Measurements from ENCODE around the gene MIS18A.

The MIS18A gene

DNA sequence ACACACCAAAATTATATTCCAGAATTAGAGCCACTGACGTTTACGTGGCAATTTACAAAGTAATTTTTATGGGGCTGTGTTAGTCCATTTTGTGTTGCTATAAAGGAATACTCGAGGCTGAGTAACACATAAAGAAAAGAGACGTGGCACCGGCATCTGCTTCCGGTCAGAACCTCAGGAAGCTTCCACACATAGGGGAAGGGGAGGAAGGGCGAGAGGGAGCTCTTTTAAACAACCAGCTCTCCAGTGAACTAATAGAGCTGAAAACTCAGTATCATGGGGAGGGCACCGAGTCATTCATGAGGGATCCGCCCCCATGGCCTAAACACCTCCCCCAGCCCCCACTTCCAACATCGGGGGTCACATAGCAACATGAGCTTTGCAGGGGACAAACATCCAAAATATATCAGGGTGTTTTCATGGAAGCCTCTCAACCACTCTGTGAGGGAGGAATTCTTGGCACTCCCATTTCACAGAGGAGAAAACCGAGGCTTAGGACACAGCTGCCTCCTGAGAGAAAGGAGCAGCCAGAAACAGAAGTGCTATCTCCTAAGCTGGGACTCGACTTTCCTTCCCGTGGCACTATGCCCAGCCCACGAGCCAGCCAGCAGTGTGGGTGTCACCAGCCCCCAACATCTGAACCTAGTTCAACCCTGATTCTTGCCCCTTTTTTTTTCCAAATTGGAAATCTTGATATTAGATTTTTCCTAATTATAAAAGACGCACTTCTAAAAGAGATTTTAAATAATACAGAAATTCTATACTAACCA lies 29.2 kb downstream of the MIS18A start:
- DNase-seq = no peak

DNA sequence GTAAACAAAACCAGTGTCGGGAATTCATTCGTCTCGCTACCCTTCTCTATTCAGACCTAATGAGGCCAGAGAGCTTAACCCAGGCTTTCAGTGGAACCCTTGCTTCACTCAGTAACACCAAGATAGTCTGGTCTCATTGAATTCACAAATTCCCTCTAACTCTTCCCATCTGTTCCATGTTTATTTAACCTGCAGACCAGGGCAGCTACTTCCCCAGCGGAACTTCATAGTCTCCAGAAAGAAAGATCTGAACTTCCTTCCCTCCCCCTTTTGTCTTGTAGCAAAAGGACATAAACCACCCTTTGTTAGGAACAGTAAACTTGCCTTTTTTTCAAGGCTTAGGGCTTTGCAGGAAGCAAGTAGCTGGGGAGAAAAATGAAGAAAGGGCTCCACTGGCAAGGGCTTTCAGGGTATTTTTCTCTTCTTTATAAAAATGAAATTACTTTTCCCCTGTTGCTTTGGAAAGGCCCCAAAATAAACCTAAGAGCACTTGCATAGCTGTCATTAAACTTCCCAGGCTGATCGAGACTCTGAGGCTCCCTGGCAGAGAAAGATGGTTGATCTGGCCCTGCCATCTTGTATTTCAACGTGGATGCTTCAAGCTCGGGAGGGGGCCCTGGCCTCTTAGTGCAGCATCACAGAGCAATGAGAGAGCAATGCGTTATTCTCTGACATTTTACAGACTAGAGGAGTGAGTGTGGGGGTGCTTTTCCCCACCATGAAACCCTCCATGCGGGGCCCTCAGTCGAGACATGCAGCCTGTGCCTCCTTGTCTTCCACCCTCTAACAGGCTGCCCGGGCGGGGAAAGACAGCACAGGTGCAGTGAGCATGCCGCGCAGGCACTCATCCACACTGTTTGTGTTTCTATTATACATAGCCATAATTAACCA lies 30.0 kb downstream of the MIS18A start:
- DNase-seq = peak in 1 of 2 experiments; percentile 50

DNA sequence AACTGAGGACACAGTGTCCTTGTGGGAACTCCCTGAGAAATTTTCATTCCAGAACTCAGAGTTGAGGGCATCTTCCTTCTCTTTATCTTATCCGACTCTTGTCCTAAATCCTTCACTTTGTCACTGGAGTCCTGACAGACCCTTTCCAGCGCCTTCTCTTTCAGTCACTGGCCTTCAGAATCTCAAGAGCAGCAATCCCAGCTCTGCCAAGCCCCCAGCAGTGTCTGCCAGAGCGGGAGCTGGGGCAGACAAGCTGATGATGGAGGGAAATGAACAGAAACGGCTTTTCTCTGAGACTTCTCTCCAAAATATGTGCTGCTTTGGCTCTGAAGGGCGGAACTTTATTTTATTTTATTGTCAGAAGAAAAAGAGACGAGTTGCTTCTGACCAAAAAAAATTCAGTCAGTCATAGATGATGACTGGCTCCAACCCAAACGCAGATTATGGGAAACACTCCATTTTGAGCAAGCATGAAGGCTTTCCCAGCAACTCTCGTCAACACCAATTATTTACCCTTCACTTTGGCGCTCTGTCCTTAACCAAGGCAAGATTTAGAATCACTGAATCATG lies 32.2 kb downstream of the MIS18A start:
- DNase-seq = no peak

DNA sequence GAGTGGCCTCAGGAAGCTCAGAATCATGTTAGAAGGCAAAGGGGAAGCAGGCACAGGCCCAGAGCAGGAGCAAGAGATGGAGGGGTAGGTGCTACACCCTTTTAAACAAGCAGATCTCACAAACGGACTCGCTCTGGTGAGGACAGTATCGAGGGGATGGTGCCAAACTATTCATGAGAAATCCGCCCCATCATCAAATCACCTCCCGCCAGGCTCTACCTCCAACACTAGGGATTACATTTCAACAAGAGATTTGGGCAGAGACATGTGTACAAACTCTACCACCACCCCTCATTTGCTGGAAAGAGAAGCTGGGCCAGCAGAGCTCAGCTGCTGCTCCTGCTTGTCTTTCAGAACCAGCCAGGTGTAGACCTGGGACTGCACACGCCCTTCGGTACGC lies 32.9 kb downstream of the MIS18A start:
- no peak for DNase-seq

DNA sequence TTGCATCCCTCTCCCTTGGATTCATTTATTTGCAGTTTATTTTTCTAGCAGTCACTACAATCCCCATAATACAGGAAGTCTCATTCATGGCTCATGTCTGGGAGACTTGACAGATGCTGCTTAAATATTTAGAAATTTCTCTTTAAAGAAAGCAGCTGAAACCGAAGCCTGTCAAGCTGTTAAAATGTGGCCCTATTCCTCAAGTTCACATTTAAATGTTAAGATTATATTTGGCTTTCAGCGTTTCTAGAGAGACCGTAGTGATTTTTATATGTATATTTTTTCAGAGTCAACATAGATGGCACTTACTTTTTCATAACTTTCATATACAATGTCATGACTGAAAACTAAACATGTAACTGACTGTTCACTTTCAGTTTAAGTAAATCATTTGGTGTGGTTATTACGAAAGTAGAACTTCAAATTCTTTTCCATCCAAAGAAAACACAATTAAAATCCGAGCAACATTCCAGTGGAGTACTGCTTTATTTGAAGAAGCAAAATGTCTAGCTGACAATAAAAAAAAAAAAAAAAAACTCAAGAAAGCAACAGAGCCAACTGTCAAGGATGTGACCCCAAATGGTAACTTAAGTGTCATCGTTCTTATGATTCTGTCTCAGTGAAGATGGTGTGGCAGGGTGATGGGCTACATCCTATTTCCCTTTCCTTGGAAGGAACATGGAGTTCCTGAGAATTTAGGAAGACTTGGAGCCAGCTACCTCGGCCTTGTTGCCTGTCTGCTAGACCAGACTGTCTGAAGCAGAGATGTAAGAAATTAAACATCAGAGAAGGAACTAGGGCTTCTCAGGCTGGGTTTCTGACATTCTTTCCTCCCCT lies 37.8 kb downstream of the MIS18A start:
- no peak for DNase-seq

DNA sequence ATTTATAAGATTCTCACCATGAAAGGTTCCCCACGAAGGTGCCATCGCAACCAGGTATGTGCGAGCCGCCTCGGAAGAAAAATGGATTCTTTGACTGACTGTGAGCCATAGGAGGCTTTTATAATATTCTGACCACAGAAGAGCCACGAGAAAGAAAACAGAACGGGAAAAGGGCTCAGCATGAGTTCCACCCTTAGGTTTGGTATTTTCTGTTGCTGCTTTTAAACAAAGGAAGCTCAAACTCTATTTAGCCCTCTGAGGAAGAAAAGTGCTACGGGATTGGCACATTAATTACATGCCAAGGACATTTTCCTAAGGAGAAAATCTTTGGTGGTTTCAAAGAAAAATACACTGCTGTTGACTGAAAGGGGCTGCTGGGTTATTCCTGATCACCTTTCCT lies 39.3 kb downstream of the MIS18A start:
- DNase-seq = no peak

DNA sequence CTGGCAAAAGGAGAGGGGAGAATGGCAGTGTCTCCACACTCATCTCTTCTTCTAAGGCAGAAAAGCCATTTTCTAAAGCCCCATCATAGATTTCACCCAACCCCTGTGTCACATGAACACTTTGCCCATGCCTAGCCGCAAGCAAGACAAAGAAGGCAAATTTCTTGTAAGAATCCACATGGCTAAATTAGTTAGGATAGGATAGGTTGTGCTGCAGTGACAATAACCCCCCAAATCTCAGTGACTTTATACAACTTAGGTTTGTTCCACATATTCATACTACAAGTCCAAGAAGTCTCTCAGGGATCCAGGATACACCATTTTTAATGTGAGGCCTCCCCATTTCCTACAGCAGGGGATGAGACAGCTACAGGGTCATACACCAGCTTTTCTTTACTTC lies 40.8 kb downstream of the MIS18A start:
- no peak for DNase-seq

DNA sequence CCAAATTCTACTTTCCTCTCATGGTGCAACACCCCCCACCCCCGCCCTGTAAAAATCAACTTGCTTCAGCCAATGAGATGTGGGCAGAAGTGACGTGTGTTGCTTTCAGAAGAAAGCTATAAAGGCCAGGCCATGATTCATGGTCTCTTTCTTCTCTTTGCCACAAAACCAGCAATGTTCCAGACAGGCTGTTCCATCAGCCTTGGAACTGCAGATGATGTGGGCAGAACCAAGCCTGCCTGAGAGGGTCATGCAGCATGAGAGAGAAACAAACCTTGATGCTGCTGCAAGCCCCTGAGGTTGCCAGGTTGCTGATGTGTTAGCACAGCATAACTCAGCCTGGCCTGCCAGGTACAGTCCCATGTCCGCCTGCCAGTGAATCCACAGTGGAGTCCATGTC lies 41.8 kb downstream of the MIS18A start:
- no peak for DNase-seq

DNA sequence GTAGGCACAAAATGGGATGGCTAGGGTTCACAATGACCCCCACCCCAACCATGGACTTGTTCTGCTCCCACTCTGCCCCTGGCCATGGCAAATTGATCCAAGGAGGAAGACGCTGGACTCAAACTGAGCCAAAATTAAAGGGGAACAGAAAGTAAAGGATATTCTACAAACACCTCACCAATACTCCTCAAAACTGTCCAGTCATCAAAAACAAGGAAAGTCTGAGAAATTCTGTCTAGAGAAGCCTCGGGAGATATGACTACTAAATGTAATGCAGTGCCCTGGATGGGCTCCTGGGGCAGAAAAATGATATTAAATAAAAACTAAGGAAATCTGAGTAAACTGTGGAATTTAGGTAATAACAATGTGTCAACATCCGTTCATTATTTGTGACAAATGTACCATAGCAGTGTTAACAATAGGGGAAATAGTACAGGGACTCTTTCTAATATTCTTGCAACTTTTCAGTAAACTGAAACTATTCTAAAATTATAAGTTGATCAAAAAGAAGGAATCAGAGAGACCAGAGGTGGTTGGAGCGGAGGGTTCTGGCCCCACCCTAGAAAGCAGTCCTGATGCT lies 45.0 kb downstream of the MIS18A start:
- DNase-seq = no peak

DNA sequence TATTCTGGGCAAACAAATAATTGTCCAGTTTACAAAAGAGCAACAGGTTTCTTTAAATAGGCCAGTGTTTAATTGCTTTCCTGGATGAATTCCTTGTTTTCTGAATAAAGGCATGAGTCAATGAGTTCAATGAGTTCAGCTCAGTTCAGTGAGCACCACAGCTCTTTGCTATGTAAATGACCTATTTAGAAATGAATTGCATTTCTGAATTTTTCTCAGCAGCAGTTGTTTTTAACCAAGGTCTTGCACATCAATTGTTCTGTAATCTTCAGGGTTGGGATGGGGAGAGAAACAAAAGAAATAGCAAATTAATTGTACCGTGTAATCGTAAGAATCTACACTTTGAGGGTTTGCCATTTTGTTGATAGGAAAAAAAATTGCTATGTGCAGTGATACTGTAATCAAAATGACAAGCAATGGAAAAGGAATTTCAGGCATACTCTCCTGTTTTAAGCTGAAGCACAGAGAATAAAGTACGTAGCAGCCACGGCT lies 45.7 kb downstream of the MIS18A start:
- DNase-seq = no peak

DNA sequence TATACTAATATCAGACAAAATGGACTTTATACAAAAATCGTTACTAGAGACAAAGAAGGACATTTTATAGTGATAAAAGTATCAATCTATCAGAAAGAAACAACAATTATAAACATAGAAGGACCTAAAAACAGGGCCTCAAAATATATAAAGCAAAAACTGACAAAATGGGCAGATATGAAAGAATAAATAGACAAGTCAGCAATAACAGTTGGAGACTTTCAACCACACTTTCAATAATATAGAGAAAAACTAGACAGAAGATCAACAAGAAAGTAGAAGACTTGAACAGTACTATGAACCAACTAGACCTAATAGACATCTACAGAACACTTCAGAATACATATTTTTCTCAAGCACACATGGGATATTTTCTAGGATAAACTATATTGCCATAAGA lies 52.4 kb downstream of the MIS18A start:
- DNase-seq = no peak
